ENCODE data around the gene KCNAB2.

The KCNAB2 gene

GRCh38 chr1:6099787-6100765 lies 54.4 kb downstream of the KCNAB2 start:
- no peaks in the 10 kb centered on the region for H3K4me1 ChIP-seq (ENCODE audit: control insufficient read depth, insufficient read depth, low read length)
- no peaks in the 10 kb centered on the region for H3K9me3 ChIP-seq (ENCODE audit: control insufficient read depth, low read length)
- H3K4me3 ChIP-seq (ENCODE audit: low read length) = no peak overlapping the region
- H3K9ac ChIP-seq (ENCODE audit: low read length) = no peak overlapping the region
- no peaks in the 10 kb centered on the region for H3K36me3 ChIP-seq (ENCODE audit: control insufficient read depth, insufficient read depth, low read length)
- H3K27me3 ChIP-seq (ENCODE audit: control insufficient read depth, insufficient read depth, low read length) = no peaks in the 10 kb centered on the region

- H3K4me3 ChIP-seq (ENCODE audit: low read length) = no peak overlapping the region
- H3K9me3 ChIP-seq (ENCODE audit: control insufficient read depth, low read length) = no peaks in the 10 kb centered on the region
- H3K9ac ChIP-seq (ENCODE audit: low read length) = no peak overlapping the region
- no peaks in the 10 kb centered on the region for H3K4me1 ChIP-seq (ENCODE audit: control insufficient read depth, insufficient read depth, low read length)
- no peaks in the 10 kb centered on the region for H3K36me3 ChIP-seq (ENCODE audit: control insufficient read depth, insufficient read depth, low read length)
- H3K27me3 ChIP-seq (ENCODE audit: control insufficient read depth, insufficient read depth, low read length) = peaks cover 6% of the 10 kb centered on the region
Measured at GRCh38 chr1:6100861-6101783, 55.4 kb downstream of the KCNAB2 start.

GRCh38 chr1:6101826-6102531 lies 56.3 kb downstream of the KCNAB2 start:
- no peak overlapping the region for H3K9ac ChIP-seq (ENCODE audit: low read length)
- H3K4me3 ChIP-seq (ENCODE audit: low read length) = no peak overlapping the region
- H3K4me1 ChIP-seq (ENCODE audit: control insufficient read depth, insufficient read depth, low read length) = no peaks in the 10 kb centered on the region
- H3K27me3 ChIP-seq (ENCODE audit: control insufficient read depth, insufficient read depth, low read length) = peaks cover 6% of the 10 kb centered on the region
- no peaks in the 10 kb centered on the region for H3K9me3 ChIP-seq (ENCODE audit: control insufficient read depth, low read length)
- H3K36me3 ChIP-seq (ENCODE audit: control insufficient read depth, insufficient read depth, low read length) = no peaks in the 10 kb centered on the region

GRCh38 chr1:6102532-6102845 lies 56.8 kb downstream of the KCNAB2 start:
- no peaks in the 10 kb centered on the region for H3K4me1 ChIP-seq (ENCODE audit: control insufficient read depth, insufficient read depth, low read length)
- no peak overlapping the region for H3K9ac ChIP-seq (ENCODE audit: low read length)
- H3K9me3 ChIP-seq (ENCODE audit: control insufficient read depth, low read length) = no peaks in the 10 kb centered on the region
- H3K27me3 ChIP-seq (ENCODE audit: control insufficient read depth, insufficient read depth, low read length) = peaks cover 6% of the 10 kb centered on the region
- H3K4me3 ChIP-seq (ENCODE audit: low read length) = no peak overlapping the region
- no peaks in the 10 kb centered on the region for H3K36me3 ChIP-seq (ENCODE audit: control insufficient read depth, insufficient read depth, low read length)

- peaks cover 6% of the 10 kb centered on the region for H3K27me3 ChIP-seq (ENCODE audit: control insufficient read depth, insufficient read depth, low read length)
- no peaks in the 10 kb centered on the region for H3K4me1 ChIP-seq (ENCODE audit: control insufficient read depth, insufficient read depth, low read length)
- no peak overlapping the region for H3K4me3 ChIP-seq (ENCODE audit: low read length)
- H3K9ac ChIP-seq (ENCODE audit: low read length) = no peak overlapping the region
- no peaks in the 10 kb centered on the region for H3K36me3 ChIP-seq (ENCODE audit: control insufficient read depth, insufficient read depth, low read length)
- H3K9me3 ChIP-seq (ENCODE audit: control insufficient read depth, low read length) = no peaks in the 10 kb centered on the region
Measured at GRCh38 chr1:6103111-6103853, 57.6 kb downstream of the KCNAB2 start.

GRCh38 chr1:6103854-6104530 lies 58.3 kb downstream of the KCNAB2 start:
- Histone ChIP-seq H3K9ac (ENCODE audit: low read length) (no peak overlapping the region), H3K27me3 (ENCODE audit: control insufficient read depth, insufficient read depth, low read length) (peaks cover 6% of the 10 kb centered on the region), H3K36me3 (ENCODE audit: control insufficient read depth, insufficient read depth, low read length) (no peaks in the 10 kb centered on the region), H3K4me1 (ENCODE audit: control insufficient read depth, insufficient read depth, low read length) (no peaks in the 10 kb centered on the region), H3K4me3 (ENCODE audit: low read length) (no peak overlapping the region), H3K9me3 (ENCODE audit: control insufficient read depth, low read length) (no peaks in the 10 kb centered on the region)

GRCh38 chr1:6104631-6105030 lies 58.9 kb downstream of the KCNAB2 start:
- no peaks in the 10 kb centered on the region for H3K36me3 ChIP-seq (ENCODE audit: control insufficient read depth, insufficient read depth, low read length)
- H3K9ac ChIP-seq (ENCODE audit: low read length) = no peak overlapping the region
- H3K4me1 ChIP-seq (ENCODE audit: control insufficient read depth, insufficient read depth, low read length) = no peaks in the 10 kb centered on the region
- no peaks in the 10 kb centered on the region for H3K9me3 ChIP-seq (ENCODE audit: control insufficient read depth, low read length)
- peaks cover 6% of the 10 kb centered on the region for H3K27me3 ChIP-seq (ENCODE audit: control insufficient read depth, insufficient read depth, low read length)
- H3K4me3 ChIP-seq (ENCODE audit: low read length) = no peak overlapping the region

- H3K4me3 ChIP-seq (ENCODE audit: low read length) = no peak overlapping the region
- H3K4me1 ChIP-seq (ENCODE audit: control insufficient read depth, insufficient read depth, low read length) = no peaks in the 10 kb centered on the region
- no peaks in the 10 kb centered on the region for H3K9me3 ChIP-seq (ENCODE audit: control insufficient read depth, low read length)
- H3K36me3 ChIP-seq (ENCODE audit: control insufficient read depth, insufficient read depth, low read length) = no peaks in the 10 kb centered on the region
- no peak overlapping the region for H3K9ac ChIP-seq (ENCODE audit: low read length)
- peaks cover 6% of the 10 kb centered on the region for H3K27me3 ChIP-seq (ENCODE audit: control insufficient read depth, insufficient read depth, low read length)
Measured at GRCh38 chr1:6105218-6105679, 59.6 kb downstream of the KCNAB2 start.

- Histone ChIP-seq H3K9me3 (ENCODE audit: control insufficient read depth, low read length) (no peaks in the 10 kb centered on the region), H3K36me3 (ENCODE audit: control insufficient read depth, insufficient read depth, low read length) (no peaks in the 10 kb centered on the region), H3K27me3 (ENCODE audit: control insufficient read depth, insufficient read depth, low read length) (peaks cover 6% of the 10 kb centered on the region), H3K4me3 (ENCODE audit: low read length) (no peak overlapping the region), H3K9ac (ENCODE audit: low read length) (no peak overlapping the region), H3K4me1 (ENCODE audit: control insufficient read depth, insufficient read depth, low read length) (no peaks in the 10 kb centered on the region)
Measured at GRCh38 chr1:6105763-6106162, 60.1 kb downstream of the KCNAB2 start.

GRCh38 chr1:6106321-6106731 lies 60.6 kb downstream of the KCNAB2 start:
- Histone ChIP-seq H3K4me3 (ENCODE audit: low read length) (no peak overlapping the region), H3K27me3 (ENCODE audit: control insufficient read depth, insufficient read depth, low read length) (peaks cover 6% of the 10 kb centered on the region), H3K4me1 (ENCODE audit: control insufficient read depth, insufficient read depth, low read length) (no peaks in the 10 kb centered on the region), H3K9me3 (ENCODE audit: control insufficient read depth, low read length) (no peaks in the 10 kb centered on the region), H3K9ac (ENCODE audit: low read length) (no peak overlapping the region), H3K36me3 (ENCODE audit: control insufficient read depth, insufficient read depth, low read length) (no peaks in the 10 kb centered on the region)

- H3K27me3 ChIP-seq (ENCODE audit: control insufficient read depth, insufficient read depth, low read length) = peaks cover 8% of the 10 kb centered on the region
Measured at GRCh38 chr1:6106977-6107376, 61.3 kb downstream of the KCNAB2 start.

More at GRCh38 chr1:6106977-6107376, 61.3 kb downstream of the KCNAB2 start:
- H3K9me3 ChIP-seq (ENCODE audit: control insufficient read depth, low read length) = no peaks in the 10 kb centered on the region
- no peak overlapping the region for H3K4me3 ChIP-seq (ENCODE audit: low read length)
- no peaks in the 10 kb centered on the region for H3K36me3 ChIP-seq (ENCODE audit: control insufficient read depth, insufficient read depth, low read length)
- no peak overlapping the region for H3K9ac ChIP-seq (ENCODE audit: low read length)
- H3K4me1 ChIP-seq (ENCODE audit: control insufficient read depth, insufficient read depth, low read length) = no peaks in the 10 kb centered on the region
